ENCODE measurements around the gene G6PD. TPM values are rescaled to one million over a fixed set of nuclear protein-coding genes. Genes with fewer than 3 reads are reported as not detected.

Gene G6PD
- total RNA-seq, 2 donors from 2014 or later, result 41.0 to 48.6 TPM

DNA sequence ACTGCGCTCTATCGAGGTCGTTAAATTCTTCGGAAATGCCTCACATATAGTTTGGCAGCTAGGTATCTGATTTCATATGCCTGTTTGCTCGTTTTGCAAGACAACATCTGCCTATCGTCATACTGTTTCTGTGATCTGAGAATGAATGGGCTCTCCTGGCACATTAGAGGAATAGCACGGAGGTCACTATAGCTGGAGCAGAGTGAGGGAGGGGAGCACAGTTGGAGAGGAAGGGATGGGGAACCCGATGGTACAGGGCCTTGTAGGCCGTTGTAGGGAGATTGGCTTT lies 1.3 kb upstream of the G6PD start:
- Histone ChIP-seq H3K36me3 (no peaks in the 10 kb centered on the region), H3K4me1 (no peaks in the 10 kb centered on the region)
- intact Hi-C loops (cut with DNase I), result no loop called here

DNA sequence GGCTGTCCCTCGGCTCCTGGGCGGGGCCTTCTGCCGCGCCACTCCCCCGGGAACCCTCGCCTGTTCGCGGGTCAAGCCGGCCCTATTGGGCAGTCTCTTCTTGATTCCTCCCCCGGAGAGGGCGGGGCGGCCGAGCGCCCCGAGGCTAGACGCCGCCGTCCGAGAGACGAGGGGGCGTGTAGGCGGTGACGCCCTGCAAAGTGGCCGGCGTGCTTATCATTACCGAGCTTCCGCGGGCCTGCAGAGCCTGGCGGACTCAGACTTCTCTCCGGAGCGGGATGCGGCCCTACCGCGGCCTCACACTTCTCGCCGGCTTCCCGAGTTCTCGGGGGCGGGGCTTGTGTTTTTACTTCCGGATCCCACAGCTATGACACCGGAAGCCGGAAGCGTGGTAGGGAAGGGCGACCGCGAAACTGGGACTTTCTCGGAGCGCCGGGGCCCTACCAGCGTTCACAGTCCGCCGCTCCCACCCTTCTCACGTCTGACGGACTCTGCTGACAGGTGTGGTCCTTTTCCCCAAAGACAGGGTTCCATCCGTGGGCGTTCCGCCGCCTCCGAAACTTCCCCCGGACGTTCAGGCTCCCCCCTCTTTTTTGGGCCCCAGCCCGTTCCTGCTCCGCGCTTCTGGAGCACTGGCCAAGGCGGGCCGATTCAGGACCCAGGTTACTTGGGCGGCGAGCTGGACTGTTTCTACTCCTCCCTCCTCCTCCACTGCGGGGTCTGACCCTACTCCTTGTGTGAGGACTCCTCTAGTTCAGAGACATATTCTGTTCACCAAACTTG lies 790 bp upstream of the G6PD start, which contains the start of gene IKBKG:
IKBKG (plus strand) TSS at position 376 of the 783 bp plus-strand sequence. CDS start 4,383 bp downstream, outside the sequence.
- H3K27ac ChIP-seq, result peak within 1 kb of the TSS; percentile 91
- DNase-seq, result peak; percentile 86
- intact Hi-C loops (cut with DNase I), result no loop called here
- no peaks in the 10 kb centered on the region for H3K9me3 ChIP-seq
- H3K27me3 ChIP-seq, result no peaks in the 10 kb centered on the region
- no peaks in the 10 kb centered on the region for H3K4me1 ChIP-seq
- TF ChIP-seq, protein P1, sequence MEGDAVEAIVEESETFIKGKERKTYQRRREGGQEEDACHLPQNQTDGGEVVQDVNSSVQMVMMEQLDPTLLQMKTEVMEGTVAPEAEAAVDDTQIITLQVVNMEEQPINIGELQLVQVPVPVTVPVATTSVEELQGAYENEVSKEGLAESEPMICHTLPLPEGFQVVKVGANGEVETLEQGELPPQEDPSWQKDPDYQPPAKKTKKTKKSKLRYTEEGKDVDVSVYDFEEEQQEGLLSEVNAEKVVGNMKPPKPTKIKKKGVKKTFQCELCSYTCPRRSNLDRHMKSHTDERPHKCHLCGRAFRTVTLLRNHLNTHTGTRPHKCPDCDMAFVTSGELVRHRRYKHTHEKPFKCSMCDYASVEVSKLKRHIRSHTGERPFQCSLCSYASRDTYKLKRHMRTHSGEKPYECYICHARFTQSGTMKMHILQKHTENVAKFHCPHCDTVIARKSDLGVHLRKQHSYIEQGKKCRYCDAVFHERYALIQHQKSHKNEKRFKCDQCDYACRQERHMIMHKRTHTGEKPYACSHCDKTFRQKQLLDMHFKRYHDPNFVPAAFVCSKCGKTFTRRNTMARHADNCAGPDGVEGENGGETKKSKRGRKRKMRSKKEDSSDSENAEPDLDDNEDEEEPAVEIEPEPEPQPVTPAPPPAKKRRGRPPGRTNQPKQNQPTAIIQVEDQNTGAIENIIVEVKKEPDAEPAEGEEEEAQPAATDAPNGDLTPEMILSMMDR (IDR thresholded peaks at IDR 0.05), result no peak
- H3K36me3 ChIP-seq, result no peaks in the 10 kb centered on the region
- peak within 1 kb of the TSS; percentile 60 to 79 for H3K9ac ChIP-seq (ENCODE audit: low read depth in 2 of 2, low read length in 2 of 2)
- H3K4me3 ChIP-seq, result peak within 1 kb of the TSS; percentile 58

More for the DNA sequence above, 1.3 kb upstream of the G6PD start:
- H3K9ac ChIP-seq (ENCODE audit: low read depth in 2 of 2, low read length in 2 of 2), result peak overlapping the region; percentile 52 to 79
- H3K9me3 ChIP-seq, result no peaks in the 10 kb centered on the region
- no peak for DNase-seq
- no peaks in the 10 kb centered on the region for H3K27me3 ChIP-seq
- H3K27ac ChIP-seq, result peak overlapping the region; percentile 91
- TF ChIP-seq, protein P1 (IDR thresholded peaks at IDR 0.05), result no peak
- peak overlapping the region; percentile 58 for H3K4me3 ChIP-seq

DNA sequence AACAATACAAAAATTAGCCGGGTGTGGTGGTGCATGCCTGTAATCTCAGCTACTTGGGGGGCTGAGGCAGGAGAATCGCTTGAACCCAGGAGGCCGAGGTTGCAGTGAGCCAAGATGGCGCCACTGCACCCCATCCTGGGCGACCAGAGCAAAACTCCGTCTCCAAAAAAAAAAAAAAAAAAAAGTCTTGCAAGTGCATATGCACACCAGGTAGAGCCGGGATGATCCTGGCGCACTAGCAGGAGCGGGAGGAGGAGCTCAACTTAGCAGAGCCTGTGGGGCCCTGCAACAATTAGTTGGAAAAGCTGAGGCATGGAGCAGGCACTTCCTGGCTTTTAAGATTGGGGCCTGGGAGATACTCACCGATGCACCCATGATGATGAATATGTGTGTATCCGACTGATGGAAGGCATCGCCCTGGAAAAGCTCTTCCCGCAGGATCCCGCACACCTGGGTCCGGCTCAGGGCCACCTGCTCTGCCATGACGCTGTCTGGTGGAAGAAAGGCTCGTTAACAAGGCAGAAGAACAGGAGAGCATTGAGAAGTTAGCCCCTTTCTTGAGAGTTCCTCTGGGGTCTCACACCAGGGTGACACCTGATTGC lies 872 bp downstream of the G6PD start:
- intact Hi-C loops (cut with DNase I), result no loop called here
- Histone ChIP-seq H3K4me3 (no peak overlapping the region), H3K27me3 (no peaks in the 10 kb centered on the region), H3K9ac (ENCODE audit: low read depth in 2 of 2, low read length in 2 of 2) (peak overlapping the region; percentile 60 to 78), H3K36me3 (no peaks in the 10 kb centered on the region), H3K4me1 (no peaks in the 10 kb centered on the region), H3K9me3 (no peaks in the 10 kb centered on the region), H3K27ac (no peak overlapping the region)
- TF ChIP-seq, protein P1 (IDR thresholded peaks at IDR 0.05), result no peak
- DNase-seq, result no peak

- H3K27ac ChIP-seq, result peak overlapping the region; percentile 27
- no peak for DNase-seq
These were observed 3.8 kb downstream of the G6PD start for GRCh38 chrX:154542723-154543424.

More at GRCh38 chrX:154542723-154543424, 3.8 kb downstream of the G6PD start:
- TF ChIP-seq, protein P1 (IDR thresholded peaks at IDR 0.05), result no peak
- no peaks in the 10 kb centered on the region for H3K4me1 ChIP-seq
- intact Hi-C loops (cut with DNase I), result no loop called here
- H3K9ac ChIP-seq (ENCODE audit: low read depth in 2 of 2, low read length in 2 of 2), result no peak overlapping the region
- no peak overlapping the region for H3K4me3 ChIP-seq
- no peaks in the 10 kb centered on the region for H3K36me3 ChIP-seq
- H3K27me3 ChIP-seq, result no peaks in the 10 kb centered on the region
- no peaks in the 10 kb centered on the region for H3K9me3 ChIP-seq

Data from colonic mucosa (tissue), 4 donors.